Keratinocyte (primary cell): ENCODE measurements around the gene ARHGAP15. TPM values are rescaled to one million over a fixed set of nuclear protein-coding genes. Genes with fewer than 3 reads are reported as not detected.

Experiments
- DNase-seq: peaks from one replicate; pipeline ENCODE4 v3.0.0-alpha.2; 2011; ENCODE audit warnings: low read depth, missing footprints, low spot score
- FAIRE-seq: peaks from 2 replicates; lab custom pipeline; 2011; peaks lifted over from hg19 to GRCh38; lab: Jason Lieb, UNC
- H2AFZ ChIP-seq: 2 replicates; pipeline ENCODE4 v1.6.0; 2012; ENCODE audit warnings: low read length, control low read depth, inconsistent platforms; ENCODE audit not compliant: control insufficient read depth
- H3K27ac ChIP-seq: 2 replicates; pipeline ENCODE4 v1.5.1; 2011; ENCODE audit warnings: low read length; ENCODE audit not compliant: control insufficient read depth, insufficient read depth
- H3K27me3 ChIP-seq: 3 replicates; pipeline ENCODE4 v1.6.0; 2011; ENCODE audit warnings: low read length; ENCODE audit not compliant: control insufficient read depth, insufficient read depth; ENCODE audit errors: extremely low read depth
- H3K36me3 ChIP-seq, 2 experiments: 2 replicates in 1 of 2; 3 replicates in 1 of 2; pipeline ENCODE4 v1.5.1; 2011; ENCODE audit warnings: low read length in 2 of 2, mild to moderate bottlenecking in 1 of 2; ENCODE audit not compliant: control insufficient read depth in 2 of 2, insufficient read depth in 2 of 2; ENCODE audit errors: extremely low read depth in 1 of 2
- H3K4me1 ChIP-seq: 3 replicates; pipeline ENCODE4 v1.5.1; 2011; ENCODE audit warnings: low read length; ENCODE audit not compliant: control insufficient read depth, insufficient read depth; ENCODE audit errors: extremely low read depth
- H3K4me2 ChIP-seq: 3 replicates; pipeline ENCODE4 v1.6.0; 2011; ENCODE audit warnings: low read depth, low read length; ENCODE audit not compliant: control insufficient read depth, insufficient read depth; ENCODE audit errors: extremely low read depth
- H3K4me3 ChIP-seq, 3 experiments: fragments of 200-600 bp in 1 of 3; sonication (generic) in 1 of 3; 2 replicates in 2 of 3; 3 replicates in 1 of 3; pipeline ENCODE4 v1.5.1; 2011 to 2016; ENCODE audit warnings: low read length in 3 of 3, mild to moderate bottlenecking in 3 of 3, control low read depth in 2 of 3, inconsistent platforms in 1 of 3, low read depth in 1 of 3, mixed read lengths in 1 of 3, mixed run types in 1 of 3, moderate library complexity in 1 of 3; ENCODE audit not compliant: control insufficient read depth in 2 of 3, insufficient read depth in 2 of 3; ENCODE audit errors: extremely low read depth in 1 of 3
- H3K79me2 ChIP-seq: 2 replicates; pipeline ENCODE4 v1.6.0; 2012; ENCODE audit warnings: low read length; ENCODE audit not compliant: control insufficient read depth, insufficient read depth
- H3K9ac ChIP-seq: 3 replicates; pipeline ENCODE4 v1.6.0; 2011; ENCODE audit warnings: low read length; ENCODE audit not compliant: control insufficient read depth, insufficient read depth; ENCODE audit errors: extremely low read depth
- H3K9me1 ChIP-seq: 3 replicates; pipeline ENCODE4 v1.6.0; 2011; ENCODE audit warnings: low read length; ENCODE audit not compliant: control insufficient read depth, insufficient read depth; ENCODE audit errors: extremely low read depth
- H3K9me3 ChIP-seq: 2 replicates; pipeline ENCODE4 v1.5.1; 2012; ENCODE audit warnings: low read depth, low read length; ENCODE audit not compliant: control insufficient read depth
- H4K20me1 ChIP-seq: 3 replicates; pipeline ENCODE4 v1.6.0; 2011; ENCODE audit warnings: low read length; ENCODE audit not compliant: control insufficient read depth, insufficient read depth; ENCODE audit errors: extremely low read depth
- EZH2 ChIP-seq: IDR thresholded peaks from one replicate; pipeline ENCODE4 v1.6.1; 2012; ENCODE audit warnings: inconsistent platforms, mild to moderate bottlenecking, low read length, moderate library complexity
- dilution Hi-C: fragments of 300-500 bp; cut with MboI; formaldehyde crosslinking; loops from one replicate; pipeline ENCODE4 v1.7.0; 2020; ENCODE audit warnings: low sequenced_read_pairs; ENCODE audit not compliant: extremely low pct_ligation_motif_present
- polyA plus RNA-seq, 5 experiments: library from polyadenylated mRNA; depleted of rRNA in 3 of 5; stranded (reverse) in 3 of 5; stranded (forward) in 1 of 5; unstranded in 1 of 5; fragments of >200 nt; gene quantifications; 1 replicate in 1 of 5; 2 replicates in 3 of 5; 3 replicates in 1 of 5; pipeline versions ENCODE4 v1.2.1 to v1.2.3, GENCODE V29; 2011 to 2012; ENCODE audit warnings: missing spikeins in 2 of 5, low read depth in 1 of 5, low replicate concordance in 1 of 5
- TF ChIP-seq, protein P1 (sequence below), 3 experiments: IDR thresholded peaks in 1 of 3; conservative IDR thresholded peaks in 1 of 3; optimal IDR thresholded peaks in 1 of 3; 2 replicates in 2 of 3; 3 replicates in 1 of 3; pipeline versions ENCODE3 to v1.5.1; 2011; ENCODE audit warnings: low read length in 3 of 3, mild to moderate bottlenecking in 3 of 3, moderate library complexity in 2 of 3, control low read depth in 1 of 3, inconsistent platforms in 1 of 3; ENCODE audit not compliant: insufficient read depth in 2 of 3; ENCODE audit errors: extremely low read depth in 1 of 3

The ARHGAP15 gene
- polyA plus RNA-seq, 1 donor (not counting 4 experiments of a cell fraction or from before 2014, with no cell fraction given) = not detected

DNA sequence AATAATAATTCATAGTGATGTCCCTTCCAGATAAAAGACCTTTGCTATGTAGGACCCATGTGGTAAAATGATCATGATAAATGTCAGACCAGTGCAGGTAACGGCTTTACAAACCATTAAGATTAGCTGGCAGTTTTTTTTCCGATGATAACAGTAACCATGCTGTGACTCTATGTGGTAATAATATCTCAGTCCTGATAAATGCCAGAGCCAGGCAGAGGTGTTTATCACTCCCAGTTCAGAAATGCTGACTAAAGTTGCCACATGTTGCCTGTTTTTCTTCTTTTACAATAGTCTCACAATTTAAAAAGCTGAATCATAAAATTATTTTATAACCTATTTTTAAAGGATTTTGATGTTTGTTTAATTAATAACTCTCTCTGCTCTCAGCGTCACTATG lies 565.1 kb downstream of the ARHGAP15 start:
- DNase-seq (no peak), FAIRE-seq (no peak)

DNA sequence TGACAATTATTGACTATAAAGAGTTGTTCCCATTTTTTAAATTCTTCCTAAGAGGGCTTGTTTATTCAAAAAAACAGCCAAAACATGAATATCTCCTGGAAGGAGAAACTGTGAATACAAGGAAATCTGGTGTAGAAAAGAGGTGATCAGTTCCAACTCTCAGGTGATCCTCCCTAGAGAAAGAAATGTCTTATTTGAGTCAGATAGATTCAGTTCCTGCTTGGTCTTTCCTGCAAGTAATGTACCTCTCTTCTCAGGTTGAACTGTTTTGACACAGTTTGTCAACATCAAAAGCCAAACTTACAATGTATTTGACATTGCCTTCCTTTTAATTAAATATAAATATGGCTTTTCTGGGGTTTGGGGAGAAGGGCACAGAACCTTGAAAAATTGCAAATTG lies 567.4 kb downstream of the ARHGAP15 start:
- Histone ChIP-seq H3K9ac (no peak overlapping the region), H3K27me3 (no peaks in the 10 kb centered on the region), H3K79me2 (no peaks in the 10 kb centered on the region), H3K27ac (no peak overlapping the region), H3K9me1 (no peaks in the 10 kb centered on the region), H3K4me1 (no peaks in the 10 kb centered on the region), H3K36me3 (no peaks in the 10 kb centered on the region), H2AFZ (no peak overlapping the region), H3K9me3 (no peaks in the 10 kb centered on the region), H4K20me1 (no peaks in the 10 kb centered on the region), H3K4me2 (no peak overlapping the region), H3K4me3 (no peak overlapping the region)
- TF ChIP-seq, protein P1, sequence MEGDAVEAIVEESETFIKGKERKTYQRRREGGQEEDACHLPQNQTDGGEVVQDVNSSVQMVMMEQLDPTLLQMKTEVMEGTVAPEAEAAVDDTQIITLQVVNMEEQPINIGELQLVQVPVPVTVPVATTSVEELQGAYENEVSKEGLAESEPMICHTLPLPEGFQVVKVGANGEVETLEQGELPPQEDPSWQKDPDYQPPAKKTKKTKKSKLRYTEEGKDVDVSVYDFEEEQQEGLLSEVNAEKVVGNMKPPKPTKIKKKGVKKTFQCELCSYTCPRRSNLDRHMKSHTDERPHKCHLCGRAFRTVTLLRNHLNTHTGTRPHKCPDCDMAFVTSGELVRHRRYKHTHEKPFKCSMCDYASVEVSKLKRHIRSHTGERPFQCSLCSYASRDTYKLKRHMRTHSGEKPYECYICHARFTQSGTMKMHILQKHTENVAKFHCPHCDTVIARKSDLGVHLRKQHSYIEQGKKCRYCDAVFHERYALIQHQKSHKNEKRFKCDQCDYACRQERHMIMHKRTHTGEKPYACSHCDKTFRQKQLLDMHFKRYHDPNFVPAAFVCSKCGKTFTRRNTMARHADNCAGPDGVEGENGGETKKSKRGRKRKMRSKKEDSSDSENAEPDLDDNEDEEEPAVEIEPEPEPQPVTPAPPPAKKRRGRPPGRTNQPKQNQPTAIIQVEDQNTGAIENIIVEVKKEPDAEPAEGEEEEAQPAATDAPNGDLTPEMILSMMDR (optimal IDR thresholded peaks at IDR 0.05 in 1 of 3, IDR thresholded peaks at IDR 0.05 in 1 of 3, conservative IDR thresholded peaks at IDR 0.05 in 1 of 3; ENCODE audit: extremely low read depth in 1 of 3, insufficient read depth in 2 of 3, low read length in 3 of 3) = no peak
- TF ChIP-seq EZH2 = no peak
- no peak for DNase-seq
- no peak for FAIRE-seq
- dilution Hi-C loops = no loop called here

More for the DNA sequence above, 565.1 kb downstream of the ARHGAP15 start:
- TF ChIP-seq EZH2 = no peak
- TF ChIP-seq, protein P1 (optimal IDR thresholded peaks at IDR 0.05 in 1 of 3, IDR thresholded peaks at IDR 0.05 in 1 of 3, conservative IDR thresholded peaks at IDR 0.05 in 1 of 3; ENCODE audit: extremely low read depth in 1 of 3, insufficient read depth in 2 of 3, low read length in 3 of 3) = no peak
- no peaks in the 10 kb centered on the region for H3K79me2 ChIP-seq
- H3K4me1 ChIP-seq = no peaks in the 10 kb centered on the region
- no peak overlapping the region for H3K27ac ChIP-seq
- no peaks in the 10 kb centered on the region for H3K27me3 ChIP-seq
- H2AFZ ChIP-seq = no peak overlapping the region
- H4K20me1 ChIP-seq = no peaks in the 10 kb centered on the region
- no peaks in the 10 kb centered on the region for H3K36me3 ChIP-seq
- no peaks in the 10 kb centered on the region for H3K9me3 ChIP-seq
- no peak overlapping the region for H3K4me3 ChIP-seq
- H3K9me1 ChIP-seq = no peaks in the 10 kb centered on the region
- dilution Hi-C loops = no loop called here
- no peak overlapping the region for H3K9ac ChIP-seq
- H3K4me2 ChIP-seq = no peak overlapping the region
